ENCODE data around the gene LRRC8B. TPM values are rescaled to one million over a fixed set of nuclear protein-coding genes. Genes with fewer than 3 reads are reported as not detected.
"Not testable (repeated sequence)": the region's sequence is repeated elsewhere in the genome, so short reads cannot be mapped to it uniquely, and the experiment has no call there.

Gene LRRC8B
- total RNA-seq, 1 donor from 2014 or later: 12.5 TPM

- H3K4me1 Mint-ChIP-seq: peaks cover 15% of the 10 kb centered on the region
- DNase-seq (ENCODE audit: low spot score in 2 of 2, unreplicated experiment in 2 of 2): no peak
- no peaks in the 10 kb centered on the region for H3K9me3 Mint-ChIP-seq
- H3K27me3 Mint-ChIP-seq (ENCODE audit: low read depth): peaks cover 7% of the 10 kb centered on the region
- no peak overlapping the region for H3K27ac Mint-ChIP-seq
- no peak for TF ChIP-seq CTCF (IDR thresholded peaks at IDR 0.05; ENCODE audit: unreplicated experiment)
- no peaks in the 10 kb centered on the region for H3K36me3 Mint-ChIP-seq
- H3K4me3 Mint-ChIP-seq: no peak overlapping the region
Measured at GRCh38 chr1:89624314-89624713, 99.7 kb downstream of the LRRC8B start.

- H3K4me3 Mint-ChIP-seq: no peak overlapping the region
- DNase-seq (ENCODE audit: low spot score in 2 of 2, unreplicated experiment in 2 of 2): no peak
- TF ChIP-seq CTCF (IDR thresholded peaks at IDR 0.05; ENCODE audit: unreplicated experiment): no peak
- H3K36me3 Mint-ChIP-seq: no peaks in the 10 kb centered on the region
- H3K27ac Mint-ChIP-seq: no peak overlapping the region
- H3K9me3 Mint-ChIP-seq: no peaks in the 10 kb centered on the region
- H3K27me3 Mint-ChIP-seq (ENCODE audit: low read depth): peaks cover 9% of the 10 kb centered on the region
- peaks cover 15% of the 10 kb centered on the region for H3K4me1 Mint-ChIP-seq
Measured at GRCh38 chr1:89624715-89625323, 100.2 kb downstream of the LRRC8B start.

- peaks cover 17% of the 10 kb centered on the region for H3K4me1 Mint-ChIP-seq
- no peak overlapping the region for H3K4me3 Mint-ChIP-seq
- DNase-seq (ENCODE audit: low spot score in 2 of 2, unreplicated experiment in 2 of 2): no peak
- H3K36me3 Mint-ChIP-seq: no peaks in the 10 kb centered on the region
- TF ChIP-seq CTCF (IDR thresholded peaks at IDR 0.05; ENCODE audit: unreplicated experiment): no peak
- H3K9me3 Mint-ChIP-seq: no peaks in the 10 kb centered on the region
- H3K27ac Mint-ChIP-seq: no peak overlapping the region
- H3K27me3 Mint-ChIP-seq (ENCODE audit: low read depth): peaks cover 26% of the 10 kb centered on the region
Measured at GRCh38 chr1:89627596-89627962, 103.0 kb downstream of the LRRC8B start.

- DNase-seq (ENCODE audit: low spot score in 2 of 2, unreplicated experiment in 2 of 2): no peak
- Mint-ChIP-seq H3K4me1 (peaks cover 16% of the 10 kb centered on the region), H3K36me3 (no peaks in the 10 kb centered on the region), H3K27ac (no peak overlapping the region), H3K4me3 (no peak overlapping the region), H3K27me3 (ENCODE audit: low read depth) (peaks cover 33% of the 10 kb centered on the region), H3K9me3 (no peaks in the 10 kb centered on the region)
- no peak for TF ChIP-seq CTCF (IDR thresholded peaks at IDR 0.05; ENCODE audit: unreplicated experiment)
Measured at GRCh38 chr1:89629146-89629545, 104.5 kb downstream of the LRRC8B start.

- Mint-ChIP-seq H3K4me1 (peaks cover 13% of the 10 kb centered on the region), H3K27me3 (ENCODE audit: low read depth) (peaks cover 38% of the 10 kb centered on the region)
- H3K27ac Mint-ChIP-seq; H3K36me3 Mint-ChIP-seq; DNase-seq (ENCODE audit: low spot score in 2 of 2, unreplicated experiment in 2 of 2); H3K4me3 Mint-ChIP-seq; H3K9me3 Mint-ChIP-seq: not testable (repeated sequence)
Measured at GRCh38 chr1:89629600-89629999, 105.0 kb downstream of the LRRC8B start.

GRCh38 chr1:89630048-89630447 is 105.4 kb downstream of the LRRC8B start:
- no peaks in the 10 kb centered on the region for H3K9me3 Mint-ChIP-seq
- H3K4me3 Mint-ChIP-seq: no peak overlapping the region
- H3K27ac Mint-ChIP-seq: no peak overlapping the region
- H3K4me1 Mint-ChIP-seq: peaks cover 9% of the 10 kb centered on the region
- no peak for TF ChIP-seq CTCF (IDR thresholded peaks at IDR 0.05; ENCODE audit: unreplicated experiment)
- H3K36me3 Mint-ChIP-seq: no peaks in the 10 kb centered on the region
- H3K27me3 Mint-ChIP-seq (ENCODE audit: low read depth): peaks cover 39% of the 10 kb centered on the region
- DNase-seq (ENCODE audit: low spot score in 2 of 2, unreplicated experiment in 2 of 2): no peak

Measured in mesothelial cell of epicardium (in vitro differentiated cells).